Suprapubic skin (tissue), 3 donors: ENCODE data around the gene GMPR.

ENCODE experiments used
- CTCF ChIP-seq, 2 donors: fragments of 200-600 bp in 1 of 2; fragments of 450-650 bp in 1 of 2; sonication (generic) in 1 of 2; IDR thresholded peaks; one replicate each; pipeline ENCODE4 v1.5.1; 2016 to 2019; ENCODE audit warnings: antibody characterized with exemption in 2 of 2, mild to moderate bottlenecking in 1 of 2, moderate library complexity in 1 of 2
- POLR2A ChIP-seq, 2 donors: fragments of 450-650 bp; IDR thresholded peaks; one replicate each; pipeline ENCODE4 v1.6.1; 2017; ENCODE audit warnings: antibody characterized with exemption in 2 of 2, mild to moderate bottlenecking in 2 of 2, moderate library complexity in 2 of 2

GRCh38 chr6:16267428-16268263 lies 29.3 kb downstream of the GMPR start:
- TF ChIP-seq POLR2A (IDR thresholded peaks at IDR 0.05) (no peak), CTCF (IDR thresholded peaks at IDR 0.05) (no peak)
